Measurements from ENCODE around the gene CAMTA1.

CAMTA1 gene

GRCh38 chr1:7606096-7606495 lies 820.8 kb downstream of the CAMTA1 start:
- TF ChIP-seq, protein P1, sequence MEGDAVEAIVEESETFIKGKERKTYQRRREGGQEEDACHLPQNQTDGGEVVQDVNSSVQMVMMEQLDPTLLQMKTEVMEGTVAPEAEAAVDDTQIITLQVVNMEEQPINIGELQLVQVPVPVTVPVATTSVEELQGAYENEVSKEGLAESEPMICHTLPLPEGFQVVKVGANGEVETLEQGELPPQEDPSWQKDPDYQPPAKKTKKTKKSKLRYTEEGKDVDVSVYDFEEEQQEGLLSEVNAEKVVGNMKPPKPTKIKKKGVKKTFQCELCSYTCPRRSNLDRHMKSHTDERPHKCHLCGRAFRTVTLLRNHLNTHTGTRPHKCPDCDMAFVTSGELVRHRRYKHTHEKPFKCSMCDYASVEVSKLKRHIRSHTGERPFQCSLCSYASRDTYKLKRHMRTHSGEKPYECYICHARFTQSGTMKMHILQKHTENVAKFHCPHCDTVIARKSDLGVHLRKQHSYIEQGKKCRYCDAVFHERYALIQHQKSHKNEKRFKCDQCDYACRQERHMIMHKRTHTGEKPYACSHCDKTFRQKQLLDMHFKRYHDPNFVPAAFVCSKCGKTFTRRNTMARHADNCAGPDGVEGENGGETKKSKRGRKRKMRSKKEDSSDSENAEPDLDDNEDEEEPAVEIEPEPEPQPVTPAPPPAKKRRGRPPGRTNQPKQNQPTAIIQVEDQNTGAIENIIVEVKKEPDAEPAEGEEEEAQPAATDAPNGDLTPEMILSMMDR (IDR thresholded peaks at IDR 0.05; ENCODE audit: insufficient read depth, low read depth, low read length, missing control alignments): no peak
- no peak for DNase-seq (ENCODE audit: low read depth)
- no peak overlapping the region for H3K4me3 ChIP-seq (ENCODE audit: low read depth, low read length)

DNA sequence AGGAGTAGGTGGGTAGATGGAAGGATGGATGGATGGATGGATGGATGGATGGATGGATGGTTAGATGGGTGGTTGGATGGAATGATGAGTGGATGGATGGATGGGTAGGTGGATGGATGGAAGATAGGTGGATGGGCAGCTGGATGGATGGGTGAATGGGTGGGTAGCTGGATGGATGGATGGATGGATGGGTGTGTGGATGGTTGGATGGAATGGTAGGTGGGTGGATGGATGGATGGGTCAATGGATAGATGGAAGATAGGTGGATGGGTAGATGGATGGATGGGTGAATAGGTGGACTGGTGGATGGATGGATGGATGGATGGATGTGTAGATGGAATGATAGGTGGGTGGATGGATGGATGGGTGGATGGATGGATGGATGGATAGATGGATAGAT lies 821.8 kb downstream of the CAMTA1 start:
- TF ChIP-seq, protein P1 (IDR thresholded peaks at IDR 0.05; ENCODE audit: insufficient read depth, low read depth, low read length, missing control alignments): no peak

DNA sequence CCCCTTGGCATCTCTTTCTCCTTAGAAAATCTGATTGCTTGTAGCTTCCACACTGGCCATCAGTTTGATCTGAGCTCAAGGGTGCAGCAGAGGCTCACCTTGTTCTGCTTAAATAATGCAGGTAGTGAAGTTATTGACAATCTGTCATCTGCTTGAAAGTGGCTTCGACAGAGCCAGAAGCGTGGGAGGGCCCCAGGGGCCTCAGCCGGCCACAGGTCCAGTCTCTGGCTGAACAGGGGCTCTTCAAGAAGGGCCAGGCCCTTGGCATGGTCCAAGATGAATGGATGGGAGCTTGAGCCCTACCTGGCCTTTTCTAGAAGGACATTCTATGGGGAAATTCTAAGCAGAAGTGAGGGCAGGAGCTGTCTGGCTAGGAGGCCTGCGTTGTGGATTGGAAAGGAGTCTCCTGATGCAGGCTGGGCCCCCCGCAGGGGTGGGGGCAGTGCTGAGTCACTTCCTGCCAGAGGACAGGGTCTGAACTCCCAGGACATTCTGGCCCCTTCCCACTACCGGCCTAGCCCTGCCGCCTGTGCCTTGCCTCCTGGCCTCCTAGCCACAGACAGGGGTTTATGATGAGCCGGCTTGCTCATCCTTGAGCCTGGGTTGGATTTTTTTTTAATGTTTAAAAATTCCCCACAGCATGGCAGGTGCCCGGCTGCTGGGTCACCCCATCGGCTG lies 823.5 kb downstream of the CAMTA1 start:
- TF ChIP-seq, protein P1 (IDR thresholded peaks at IDR 0.05; ENCODE audit: insufficient read depth, low read depth, low read length, missing control alignments): no peak
- no peak overlapping the region for H3K4me3 ChIP-seq (ENCODE audit: low read depth, low read length)
- no peak for DNase-seq (ENCODE audit: low read depth)

More for the DNA sequence above, 821.8 kb downstream of the CAMTA1 start:
- no peak for DNase-seq (ENCODE audit: low read depth)
- H3K4me3 ChIP-seq (ENCODE audit: low read depth, low read length): no peak overlapping the region

DNA sequence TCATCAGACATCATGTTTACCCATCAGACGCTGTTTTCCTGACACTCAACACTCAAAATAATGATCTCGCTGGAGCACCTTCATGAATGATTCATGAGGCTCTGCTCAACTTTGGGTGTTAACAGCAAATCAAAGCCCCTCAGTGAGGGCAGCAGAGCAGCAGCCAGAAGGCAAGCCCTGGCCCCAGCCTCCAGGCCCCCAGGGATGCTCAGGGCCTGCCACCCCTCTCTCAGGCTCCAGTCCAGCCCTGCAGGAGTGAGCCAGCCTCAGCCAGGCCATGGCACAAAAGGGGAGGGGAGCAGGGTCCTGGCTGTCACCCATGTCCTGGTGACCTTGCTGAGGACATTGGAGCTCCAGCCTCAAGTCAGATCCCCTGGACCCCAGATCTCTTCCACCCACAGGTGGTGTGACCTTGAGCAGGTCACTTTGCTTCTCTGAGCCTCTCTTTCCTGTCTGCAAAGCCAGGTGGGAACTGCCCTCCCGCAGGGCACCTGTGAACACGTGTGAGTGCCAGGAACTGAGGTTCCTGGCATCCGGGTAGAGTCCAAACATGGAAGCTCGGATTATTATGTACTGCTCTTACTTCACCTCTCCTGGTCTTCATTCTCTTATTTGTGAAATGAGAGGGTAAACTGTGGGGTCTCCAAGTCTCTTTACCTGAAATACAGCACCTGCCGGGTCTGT lies 824.2 kb downstream of the CAMTA1 start:
- TF ChIP-seq, protein P1 (IDR thresholded peaks at IDR 0.05; ENCODE audit: insufficient read depth, low read depth, low read length, missing control alignments): no peak
- no peak for DNase-seq (ENCODE audit: low read depth)
- H3K4me3 ChIP-seq (ENCODE audit: low read depth, low read length): no peak overlapping the region

DNA sequence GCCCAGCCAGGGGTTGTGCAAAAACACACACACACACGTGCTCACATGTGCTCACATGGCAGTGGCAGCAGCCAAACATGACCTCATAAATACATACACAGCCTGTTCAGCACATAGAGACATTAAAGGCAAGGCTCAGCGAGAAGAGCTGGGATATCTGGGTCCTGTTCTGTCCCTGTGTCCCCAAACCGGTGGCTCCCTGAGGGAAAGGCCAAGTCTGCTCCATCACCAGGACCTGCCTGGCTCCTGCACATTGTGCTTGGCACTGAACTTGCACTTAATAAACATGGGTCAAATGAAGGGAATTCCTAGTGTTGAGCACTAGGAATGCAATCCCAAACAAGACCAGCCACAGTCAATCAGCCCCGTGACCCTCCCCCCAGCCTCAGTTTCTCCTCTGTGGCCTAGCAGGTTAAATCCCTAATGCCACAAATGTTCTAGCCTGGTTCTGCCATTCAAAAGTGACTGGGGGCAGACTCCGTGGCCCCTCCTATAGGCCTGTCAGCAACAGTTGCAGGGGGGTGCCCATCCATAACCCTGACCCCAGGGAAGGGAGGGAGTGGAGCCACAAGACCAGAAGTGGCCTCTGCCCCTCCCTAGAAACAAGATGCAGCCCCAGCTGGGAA lies 825.0 kb downstream of the CAMTA1 start:
- TF ChIP-seq, protein P1 (IDR thresholded peaks at IDR 0.05; ENCODE audit: insufficient read depth, low read depth, low read length, missing control alignments): no peak
- no peak for DNase-seq (ENCODE audit: low read depth)
- H3K4me3 ChIP-seq (ENCODE audit: low read depth, low read length): no peak overlapping the region

DNA sequence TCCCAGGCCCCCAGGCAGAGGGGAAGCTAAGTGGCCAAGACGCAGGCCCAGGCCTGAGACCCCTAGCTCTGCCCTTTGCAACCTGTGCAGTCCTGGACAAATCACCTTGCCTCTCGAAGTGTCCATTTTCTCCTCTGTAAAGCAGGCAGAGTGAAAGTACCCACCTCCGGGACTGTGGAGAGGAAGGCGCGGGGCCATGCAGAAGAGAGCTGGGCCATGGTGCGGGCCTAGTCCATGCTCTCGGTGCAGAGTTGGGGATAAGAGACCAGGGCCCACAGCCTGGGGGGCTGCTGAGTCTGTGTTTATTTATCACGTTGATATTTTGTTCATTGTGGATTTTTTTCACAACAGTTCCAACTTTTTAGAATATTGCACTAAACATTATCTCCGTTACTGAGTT lies 825.7 kb downstream of the CAMTA1 start:
- TF ChIP-seq, protein P1 (IDR thresholded peaks at IDR 0.05; ENCODE audit: insufficient read depth, low read depth, low read length, missing control alignments): no peak
- H3K4me3 ChIP-seq (ENCODE audit: low read depth, low read length): no peak overlapping the region
- no peak for DNase-seq (ENCODE audit: low read depth)

All from GM12865 (cell line).